ENCODE measurements around the gene ASF1A. TPM values are rescaled to one million over a fixed set of nuclear protein-coding genes. Genes with fewer than 3 reads are reported as not detected.

Gene ASF1A
- polyA plus RNA-seq (2011; rRNA removed) (12.4 and 14.0 TPM in 2 replicates), polyA minus RNA-seq (2011; rRNA and poly(A)+ RNA removed) (3.8 and 3.9 TPM in 2 replicates)

DNA sequence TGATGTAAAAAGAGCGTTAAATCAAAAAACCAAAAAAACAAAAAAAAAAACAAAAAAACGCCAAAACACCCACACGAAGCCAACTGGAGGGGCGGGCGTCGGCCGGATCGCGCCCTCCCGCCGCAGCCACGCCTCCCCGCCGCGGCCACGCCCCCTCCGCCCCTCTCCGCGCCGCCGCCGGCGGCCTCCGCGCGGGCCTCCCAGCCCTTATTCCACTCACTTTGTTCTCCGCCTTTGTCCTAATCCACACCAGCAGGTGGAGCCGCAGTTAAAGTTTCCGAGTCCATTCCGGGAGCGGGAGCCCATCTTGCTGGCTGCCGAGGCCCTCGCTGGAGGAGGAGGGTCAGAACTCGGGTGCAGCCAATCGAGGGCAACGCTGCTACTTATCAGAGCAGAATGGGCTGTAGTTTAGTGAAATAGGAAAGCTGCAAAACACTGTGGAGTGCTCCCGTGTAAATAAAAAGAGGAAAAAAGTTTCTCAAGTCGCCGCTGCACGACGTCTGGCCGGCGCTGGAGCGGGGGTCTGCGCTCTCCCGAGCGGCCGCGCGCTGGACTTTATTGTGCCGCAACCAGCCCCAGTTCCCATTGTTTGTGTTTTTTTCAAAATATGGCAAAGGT, at the start of gene ASF1A:
TSS of gene ASF1A (plus strand) at position 346 of the 618 bp plus-strand sequence. CDS start at position 608, 262 bp downstream.
- Histone ChIP-seq H3K4me3 (ENCODE audit: low read depth, low read length) (peak within 1 kb of the TSS; percentile 56), H3K27me3 (ENCODE audit: control insufficient read depth, insufficient read depth, low read length) (no peaks in the 10 kb centered on the region), H3K36me3 (ENCODE audit: control insufficient read depth, insufficient read depth, low read length) (no peaks in the 10 kb centered on the region)
- TF ChIP-seq, protein P1, sequence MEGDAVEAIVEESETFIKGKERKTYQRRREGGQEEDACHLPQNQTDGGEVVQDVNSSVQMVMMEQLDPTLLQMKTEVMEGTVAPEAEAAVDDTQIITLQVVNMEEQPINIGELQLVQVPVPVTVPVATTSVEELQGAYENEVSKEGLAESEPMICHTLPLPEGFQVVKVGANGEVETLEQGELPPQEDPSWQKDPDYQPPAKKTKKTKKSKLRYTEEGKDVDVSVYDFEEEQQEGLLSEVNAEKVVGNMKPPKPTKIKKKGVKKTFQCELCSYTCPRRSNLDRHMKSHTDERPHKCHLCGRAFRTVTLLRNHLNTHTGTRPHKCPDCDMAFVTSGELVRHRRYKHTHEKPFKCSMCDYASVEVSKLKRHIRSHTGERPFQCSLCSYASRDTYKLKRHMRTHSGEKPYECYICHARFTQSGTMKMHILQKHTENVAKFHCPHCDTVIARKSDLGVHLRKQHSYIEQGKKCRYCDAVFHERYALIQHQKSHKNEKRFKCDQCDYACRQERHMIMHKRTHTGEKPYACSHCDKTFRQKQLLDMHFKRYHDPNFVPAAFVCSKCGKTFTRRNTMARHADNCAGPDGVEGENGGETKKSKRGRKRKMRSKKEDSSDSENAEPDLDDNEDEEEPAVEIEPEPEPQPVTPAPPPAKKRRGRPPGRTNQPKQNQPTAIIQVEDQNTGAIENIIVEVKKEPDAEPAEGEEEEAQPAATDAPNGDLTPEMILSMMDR (IDR thresholded peaks at IDR 0.05; ENCODE audit: insufficient read depth, low read depth, low read length), result peak; percentile 68
- POLR2A ChIA-PET, result no interaction called here
- CTCF ChIA-PET, result interaction anchor here (1.2 kb wide), 1 partner anchor 17 kb away, joined by 3 read pairs; no protein-coding TSS in a partner anchor
- DNase-seq (ENCODE audit: low read depth), result peak; percentile 88

DNA sequence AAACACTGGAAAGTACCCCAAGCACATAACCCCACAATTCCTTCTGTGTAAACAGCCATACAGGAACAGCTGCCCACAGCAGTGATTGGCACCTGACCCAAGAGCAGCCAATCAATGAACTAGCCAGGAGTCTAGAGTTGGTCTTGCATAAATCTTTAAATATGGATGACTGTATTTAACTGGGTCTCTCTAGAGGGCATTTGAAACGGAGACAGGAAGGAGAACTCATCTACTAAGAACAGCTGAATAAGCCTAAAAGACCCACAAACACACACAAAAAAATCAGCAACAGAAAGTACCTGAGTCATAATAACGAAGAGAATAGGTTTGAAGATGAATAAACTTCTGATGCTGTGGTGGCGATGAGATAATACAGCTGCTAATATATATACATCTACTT, 49.0 kb upstream of the ASF1A start:
- POLR2A ChIA-PET, result no interaction called here
- TF ChIP-seq, protein P1 (IDR thresholded peaks at IDR 0.05; ENCODE audit: insufficient read depth, low read depth, low read length), result no peak
- H3K4me3 ChIP-seq (ENCODE audit: low read depth, low read length), result no peak overlapping the region
- H3K36me3 ChIP-seq (ENCODE audit: control insufficient read depth, insufficient read depth, low read length), result no peaks in the 10 kb centered on the region
- no peaks in the 10 kb centered on the region for H3K27me3 ChIP-seq (ENCODE audit: control insufficient read depth, insufficient read depth, low read length)
- CTCF ChIA-PET, result interaction anchor here (0.9 to 1.2 kb wide), 2 partner anchors 12 to 18 kb away, joined by 3 to 4 read pairs; no protein-coding TSS in a partner anchor
- no peak for DNase-seq (ENCODE audit: low read depth)

DNA sequence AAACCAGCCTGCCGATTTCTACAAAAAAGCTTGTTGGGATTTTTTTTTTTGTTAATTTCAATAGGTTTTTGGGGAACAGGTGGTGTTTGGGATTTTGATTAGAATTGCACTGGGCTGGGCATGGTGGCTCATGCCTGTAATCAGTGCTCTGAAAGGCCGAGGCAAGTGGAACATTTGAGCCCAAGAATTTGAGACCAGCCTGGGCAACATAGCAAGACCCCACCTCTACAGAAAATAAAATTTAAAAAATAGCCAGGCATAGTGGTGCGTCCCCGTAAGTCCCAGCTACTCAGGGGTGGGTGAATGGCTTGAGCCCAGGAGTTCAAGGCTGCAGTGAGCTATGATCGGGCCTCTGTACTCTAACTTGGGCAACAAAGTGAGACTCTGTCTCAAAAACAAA, 40.5 kb upstream of the ASF1A start:
- POLR2A ChIA-PET, result no interaction called here
- CTCF ChIA-PET, result interaction anchor here (0.6 kb wide), 1 partner anchor 11 kb away, joined by 4 read pairs; no protein-coding TSS in a partner anchor
- H3K27me3 ChIP-seq (ENCODE audit: control insufficient read depth, insufficient read depth, low read length), result no peaks in the 10 kb centered on the region
- DNase-seq (ENCODE audit: low read depth), result no peak
- TF ChIP-seq, protein P1 (IDR thresholded peaks at IDR 0.05; ENCODE audit: insufficient read depth, low read depth, low read length), result no peak
- H3K4me3 ChIP-seq (ENCODE audit: low read depth, low read length), result no peak overlapping the region
- no peaks in the 10 kb centered on the region for H3K36me3 ChIP-seq (ENCODE audit: control insufficient read depth, insufficient read depth, low read length)

DNA sequence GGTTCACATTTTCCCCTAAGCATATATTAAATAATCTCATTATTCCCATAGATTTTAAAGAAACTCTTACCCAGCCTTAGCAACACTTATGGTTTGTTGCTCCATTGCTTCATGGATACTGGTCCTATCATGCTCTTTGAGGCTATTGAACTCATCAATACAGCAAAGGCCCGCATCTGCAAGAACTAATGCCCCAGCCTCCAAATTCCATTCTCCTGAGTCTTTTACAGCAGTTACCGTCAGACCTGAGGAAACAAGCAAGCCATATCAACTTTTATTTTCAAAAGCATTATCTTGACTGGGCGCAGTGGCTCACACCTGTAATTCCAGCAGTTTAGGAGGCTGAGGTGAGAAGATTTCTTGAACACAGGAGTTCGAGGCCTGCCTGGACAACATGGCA, 37.7 kb upstream of the ASF1A start:
- H3K27me3 ChIP-seq (ENCODE audit: control insufficient read depth, insufficient read depth, low read length), result no peaks in the 10 kb centered on the region
- ChIA-PET POLR2A (no interaction called here), CTCF (no interaction called here)
- no peak overlapping the region for H3K4me3 ChIP-seq (ENCODE audit: low read depth, low read length)
- H3K36me3 ChIP-seq (ENCODE audit: control insufficient read depth, insufficient read depth, low read length), result no peaks in the 10 kb centered on the region
- DNase-seq (ENCODE audit: low read depth), result no peak
- TF ChIP-seq, protein P1 (IDR thresholded peaks at IDR 0.05; ENCODE audit: insufficient read depth, low read depth, low read length), result no peak

DNA sequence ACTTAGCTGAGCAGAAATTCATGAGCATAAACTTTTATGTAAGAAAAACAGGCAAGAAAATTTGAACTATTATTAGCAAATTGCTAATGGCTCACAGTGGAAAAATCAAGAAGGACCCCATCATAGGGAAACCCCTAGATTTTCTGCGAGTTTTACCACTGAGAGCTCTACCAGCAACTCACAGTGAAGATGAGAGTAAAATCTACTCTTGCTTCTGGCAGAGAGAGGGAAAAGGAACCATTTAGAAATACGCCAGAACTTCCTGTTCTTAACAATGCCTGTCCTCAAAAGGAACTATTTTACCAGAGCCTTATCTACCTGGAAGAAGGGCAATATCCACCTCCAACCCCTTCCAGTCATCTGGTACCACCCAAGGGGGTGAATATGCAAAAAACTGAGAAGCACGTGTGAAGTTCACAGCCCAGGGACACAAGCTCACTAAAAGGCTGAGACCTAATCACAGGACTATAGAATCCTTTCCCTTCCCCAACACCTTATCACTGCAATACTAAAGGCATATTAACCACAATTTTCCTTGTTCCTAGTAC, 34.4 kb upstream of the ASF1A start:
- no peak for DNase-seq (ENCODE audit: low read depth)
- Histone ChIP-seq H3K27me3 (ENCODE audit: control insufficient read depth, insufficient read depth, low read length) (no peaks in the 10 kb centered on the region), H3K36me3 (ENCODE audit: control insufficient read depth, insufficient read depth, low read length) (no peaks in the 10 kb centered on the region), H3K4me3 (ENCODE audit: low read depth, low read length) (no peak overlapping the region)
- TF ChIP-seq, protein P1 (IDR thresholded peaks at IDR 0.05; ENCODE audit: insufficient read depth, low read depth, low read length), result no peak
- ChIA-PET CTCF (no interaction called here), POLR2A (no interaction called here)
